ENCODE measurements around the gene MATCAP1. TPM values are rescaled to one million over a fixed set of nuclear protein-coding genes. Genes with fewer than 3 reads are reported as not detected.

Gene MATCAP1
- total and polyA plus RNA-seq, 2 of the 13 experiments (the other 11 are each of a cell fraction or from before 2014, with no cell fraction given), result 11.2 to 24.5 TPM

DNA sequence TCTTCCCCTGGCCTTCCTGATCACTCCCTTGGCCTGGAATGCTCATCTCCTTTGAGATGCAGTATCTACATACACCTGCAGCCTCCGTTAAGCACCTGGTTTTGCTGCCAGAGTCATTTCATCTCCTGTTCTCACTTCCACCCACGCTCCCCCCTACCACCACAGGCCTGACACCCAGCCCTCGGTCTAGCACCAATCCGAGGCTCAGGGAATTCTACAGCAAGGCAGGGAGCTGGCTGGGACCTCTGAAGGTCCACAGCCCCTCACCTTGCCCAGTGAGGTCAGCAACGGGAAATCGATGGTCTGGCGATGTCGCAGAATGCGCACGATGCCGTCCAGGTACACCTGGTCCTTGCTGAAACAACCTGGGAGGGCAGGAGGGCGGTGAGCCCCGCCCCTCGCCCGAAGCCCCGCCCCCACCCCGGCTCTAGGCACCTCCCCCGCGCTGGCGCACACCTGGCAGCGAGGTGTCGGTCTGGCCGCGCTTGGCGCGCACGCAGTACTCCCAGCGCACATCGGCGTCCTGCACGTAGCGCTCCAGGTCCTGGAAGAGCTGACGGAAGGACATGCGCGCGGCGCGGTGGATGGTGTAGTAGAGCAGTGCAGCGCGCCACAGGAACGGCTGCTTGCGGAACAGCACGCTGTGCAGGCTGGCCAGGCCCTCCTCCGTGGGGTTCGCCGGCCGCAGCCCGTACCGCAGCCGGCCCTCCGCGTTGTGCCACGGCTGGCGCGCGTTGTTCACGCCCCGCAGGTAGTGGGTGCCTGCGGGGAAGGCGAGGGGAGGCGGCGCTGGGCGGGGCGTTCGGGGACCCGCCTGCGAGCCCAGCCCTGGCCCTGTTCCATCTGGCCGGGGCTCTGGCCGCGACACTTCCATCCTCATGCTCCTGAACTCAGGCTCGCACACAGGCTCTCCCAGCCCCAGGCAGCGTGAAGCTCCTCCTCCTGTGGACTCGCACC, 5.7 kb downstream of the MATCAP1 start (continued):
- TF ChIP-seq, protein P1, sequence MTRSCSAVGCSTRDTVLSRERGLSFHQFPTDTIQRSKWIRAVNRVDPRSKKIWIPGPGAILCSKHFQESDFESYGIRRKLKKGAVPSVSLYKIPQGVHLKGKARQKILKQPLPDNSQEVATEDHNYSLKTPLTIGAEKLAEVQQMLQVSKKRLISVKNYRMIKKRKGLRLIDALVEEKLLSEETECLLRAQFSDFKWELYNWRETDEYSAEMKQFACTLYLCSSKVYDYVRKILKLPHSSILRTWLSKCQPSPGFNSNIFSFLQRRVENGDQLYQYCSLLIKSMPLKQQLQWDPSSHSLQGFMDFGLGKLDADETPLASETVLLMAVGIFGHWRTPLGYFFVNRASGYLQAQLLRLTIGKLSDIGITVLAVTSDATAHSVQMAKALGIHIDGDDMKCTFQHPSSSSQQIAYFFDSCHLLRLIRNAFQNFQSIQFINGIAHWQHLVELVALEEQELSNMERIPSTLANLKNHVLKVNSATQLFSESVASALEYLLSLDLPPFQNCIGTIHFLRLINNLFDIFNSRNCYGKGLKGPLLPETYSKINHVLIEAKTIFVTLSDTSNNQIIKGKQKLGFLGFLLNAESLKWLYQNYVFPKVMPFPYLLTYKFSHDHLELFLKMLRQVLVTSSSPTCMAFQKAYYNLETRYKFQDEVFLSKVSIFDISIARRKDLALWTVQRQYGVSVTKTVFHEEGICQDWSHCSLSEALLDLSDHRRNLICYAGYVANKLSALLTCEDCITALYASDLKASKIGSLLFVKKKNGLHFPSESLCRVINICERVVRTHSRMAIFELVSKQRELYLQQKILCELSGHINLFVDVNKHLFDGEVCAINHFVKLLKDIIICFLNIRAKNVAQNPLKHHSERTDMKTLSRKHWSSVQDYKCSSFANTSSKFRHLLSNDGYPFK (CRISPR knock-in tag; IDR thresholded peaks at IDR 0.05; ENCODE audit: borderline replicate concordance), result no peak; the same call in 1 of the 2 replicates
- TF ChIP-seq AFF4 (CRISPR knock-in tag; IDR thresholded peaks at IDR 0.05) (no peak), ZNF280D (CRISPR knock-in tag; IDR thresholded peaks at IDR 0.05) (peak; percentile 45; the same call in 1 of the 2 replicates), FOXJ3 (CRISPR knock-in tag; IDR thresholded peaks at IDR 0.05; ENCODE audit: borderline replicate concordance) (no peak), PLSCR1 (CRISPR knock-in tag; IDR thresholded peaks at IDR 0.05; ENCODE audit: borderline replicate concordance) (no peak), ZNF431 (CRISPR knock-in tag; IDR thresholded peaks at IDR 0.05; ENCODE audit: borderline replicate concordance, low read depth) (0 out of 2 replicates have a peak, but pooled peaks have one; percentile 28), ZNF180 (CRISPR knock-in tag; IDR thresholded peaks at IDR 0.05; ENCODE audit: borderline replicate concordance, low read depth) (no peak), ZNF317 (CRISPR knock-in tag; IDR thresholded peaks at IDR 0.05) (no peak), POLR2A (IDR thresholded peaks at IDR 0.05; ENCODE audit: insufficient read depth in 1 of 2, low read depth in 2 of 2, low read length in 2 of 2) (0 out of 4 replicates have a peak, but pooled peaks of 1 of the 2 experiments have one; percentile 32), MAFF (IDR thresholded peaks at IDR 0.05; ENCODE audit: low read depth, low read length) (no peak), AGO1 (IDR thresholded peaks at IDR 0.05; ENCODE audit: low read depth, low read length, poor library complexity, severe bottlenecking) (peak; percentile 88)

All from HepG2 (cell line).